GM23338 (cell line): ENCODE data around the gene ARHGEF16. TPM values are rescaled to one million over a fixed set of nuclear protein-coding genes. Genes with fewer than 3 reads are reported as not detected.

Source experiments
- ATAC-seq: fragments of 200-7000 bp; cut with Tn5 transposase; 3 replicates; pipeline ENCODE4 v1.9.1; 2020
- DNase-seq: peaks from one replicate; pipeline ENCODE4 v3.0.0-alpha.2; 2015; ENCODE audit warnings: low spot score
- H2AFZ ChIP-seq: fragments of 200-600 bp; sonication (generic); 2 replicates; pipeline ENCODE4 v1.8.0; 2016; ENCODE audit warnings: antibody characterized with exemption, mild to moderate bottlenecking, moderate library complexity
- H3F3A ChIP-seq: fragments of 200-600 bp; sonication (generic); replicated peaks from 2 replicates; pipeline ENCODE4 v1.8.0; 2017; ENCODE audit warnings: antibody characterized with exemption, mixed run types, low read depth
- H3K27ac ChIP-seq: fragments of 200-600 bp; sonication (generic); 2 replicates; pipeline ENCODE4 v1.6.1; 2016; ENCODE audit warnings: low read depth
- H3K27me3 ChIP-seq: fragments of 200-600 bp; sonication (generic); 2 replicates; pipeline ENCODE4 v1.8.0; 2016; ENCODE audit warnings: mild to moderate bottlenecking, mixed run types, moderate library complexity; ENCODE audit not compliant: insufficient read depth
- H3K36me3 ChIP-seq: fragments of 200-600 bp; sonication (generic); 2 replicates; pipeline ENCODE4 v1.8.0; 2016; ENCODE audit warnings: mild to moderate bottlenecking; ENCODE audit not compliant: insufficient read depth
- H3K4me1 ChIP-seq: fragments of 200-600 bp; sonication (generic); 2 replicates; pipeline ENCODE4 v1.8.0; 2016; ENCODE audit warnings: mild to moderate bottlenecking, moderate library complexity; ENCODE audit not compliant: insufficient read depth
- H3K4me2 ChIP-seq: fragments of 200-600 bp; sonication (generic); 2 replicates; pipeline ENCODE4 v1.7.1; 2017; ENCODE audit warnings: mixed run types
- H3K4me3 ChIP-seq: fragments of 200-600 bp; sonication (generic); 2 replicates; pipeline ENCODE4 v1.6.1; 2016; ENCODE audit warnings: mixed run types
- H3K79me2 ChIP-seq: fragments of 200-600 bp; sonication (generic); replicated peaks from 2 replicates; pipeline ENCODE4 v1.8.0; 2017; ENCODE audit warnings: mild to moderate bottlenecking; ENCODE audit not compliant: insufficient read depth
- H3K9me2 ChIP-seq: fragments of 200-600 bp; sonication (generic); 2 replicates; pipeline ENCODE4 v1.8.0; 2017; ENCODE audit not compliant: insufficient read depth
- H4K20me1 ChIP-seq: fragments of 200-600 bp; sonication (generic); replicated peaks from 2 replicates; pipeline ENCODE4 v1.8.0; 2017; ENCODE audit warnings: mild to moderate bottlenecking; ENCODE audit not compliant: insufficient read depth
- H3K27ac Mint-ChIP-seq: 2 replicates; pipeline ENCODE4 v1.8.0; 2020; ENCODE audit warnings: inconsistent platforms, mild to moderate bottlenecking, moderate library complexity, mixed read lengths
- H3K27me3 Mint-ChIP-seq: 3 replicates; pipeline ENCODE4 v1.8.0; 2022; ENCODE audit warnings: low read depth, mild to moderate bottlenecking, moderate library complexity, mixed read lengths, inconsistent platforms; ENCODE audit not compliant: insufficient read depth, poor library complexity
- H3K36me3 Mint-ChIP-seq: 3 replicates; pipeline ENCODE4 v1.8.0; 2021; ENCODE audit warnings: low read depth, mild to moderate bottlenecking, inconsistent platforms, moderate library complexity, mixed read lengths
- H3K4me1 Mint-ChIP-seq: 3 replicates; pipeline ENCODE4 v1.8.0; 2020; ENCODE audit warnings: mild to moderate bottlenecking, inconsistent platforms, mixed read lengths
- H3K4me3 Mint-ChIP-seq: 3 replicates; pipeline ENCODE4 v1.8.0; 2021; ENCODE audit warnings: moderate library complexity, mild to moderate bottlenecking, inconsistent platforms, mixed read lengths
- H3K9me3 Mint-ChIP-seq: 3 replicates; pipeline ENCODE4 v1.8.0; 2020; ENCODE audit warnings: moderate library complexity, mild to moderate bottlenecking, inconsistent platforms, mixed read lengths
- CREB1 ChIP-seq: fragments of 250-450 bp; sonication (Bioruptor Pico); IDR thresholded peaks from 2 replicates; pipeline ENCODE4 v1.5.0; 2020; ENCODE audit warnings: low read depth, mild to moderate bottlenecking, moderate library complexity
- CTCF ChIP-seq, 2 experiments: fragments of 200-600 bp in 1 of 2; sonication (generic) in 1 of 2; conservative IDR thresholded peaks; 2 replicates each; pipeline versions ENCODE4 v1.5.1 to v1.6.1; 2016 to 2017; ENCODE audit warnings: antibody characterized with exemption in 2 of 2, low read depth in 2 of 2, mild to moderate bottlenecking in 2 of 2, moderate library complexity in 1 of 2
- EZH2phosphoT487 ChIP-seq: fragments of 200-600 bp; sonication (generic); IDR thresholded peaks from one replicate; pipeline ENCODE4 v1.8.1; 2018; ENCODE audit warnings: antibody characterized with exemption; ENCODE audit not compliant: unreplicated experiment
- JUNB ChIP-seq: IDR thresholded peaks from one replicate; pipeline ENCODE4 v1.6.1; 2016; ENCODE audit warnings: antibody characterized with exemption; ENCODE audit not compliant: unreplicated experiment
- NANOG ChIP-seq: IDR thresholded peaks from 2 replicates; pipeline ENCODE4 v1.6.1; 2016; ENCODE audit warnings: antibody characterized with exemption, borderline replicate concordance
- POLR2AphosphoS5 ChIP-seq: IDR thresholded peaks from 2 replicates; pipeline ENCODE4 v1.6.1; 2016; ENCODE audit warnings: antibody characterized with exemption, low read depth
- STAT1 ChIP-seq: IDR thresholded peaks from one replicate; pipeline ENCODE4 v1.6.1; 2016; ENCODE audit warnings: antibody characterized with exemption; ENCODE audit not compliant: unreplicated experiment
- ZNF331 ChIP-seq: fragments of 250-450 bp; sonication (Bioruptor Pico); IDR thresholded peaks from 2 replicates; pipeline ENCODE4 v1.5.0; 2020; ENCODE audit warnings: low read depth, mild to moderate bottlenecking, moderate library complexity
- ZNF462 ChIP-seq: fragments of 250-450 bp; sonication (Bioruptor Pico); IDR thresholded peaks from 2 replicates; pipeline ENCODE4 v1.5.0; 2020; ENCODE audit warnings: mild to moderate bottlenecking, moderate library complexity
- polyA plus RNA-seq: library from polyadenylated mRNA; unstranded; fragments of >200 nt; fragmentation: Nextera tagmentation; extraction: Ambion mirVana; gene quantifications from 2 replicates; pipeline ENCODE4 v1.2.1, GENCODE V29; 2016
- total RNA-seq: library from RNA; depleted of rRNA; stranded (reverse); fragments of >200 nt; shearing (Covaris generic); gene quantifications from 2 replicates; pipeline ENCODE4 v1.2.3, GENCODE V29; 2014

The ARHGEF16 gene
- total and polyA plus RNA-seq, 2 experiments from 2014 or later, result 12.2 to 29.3 TPM

- no peaks in the 10 kb centered on the region for H4K20me1 ChIP-seq
- no peak overlapping the region for H2AFZ ChIP-seq
- H3K27me3 Mint-ChIP-seq, result peaks cover 4% of the 10 kb centered on the region
- H3K27me3 ChIP-seq, result no peaks in the 10 kb centered on the region
- H3K27ac ChIP-seq, result no peak overlapping the region
- H3K4me1 Mint-ChIP-seq, result no peaks in the 10 kb centered on the region
- DNase-seq, result no peak
- no peaks in the 10 kb centered on the region for H3K36me3 ChIP-seq
- H3F3A ChIP-seq, result no peaks in the 10 kb centered on the region
- H3K79me2 ChIP-seq, result no peaks in the 10 kb centered on the region
- H3K4me3 Mint-ChIP-seq, result no peak overlapping the region
- H3K27ac Mint-ChIP-seq, result no peak overlapping the region
- TF ChIP-seq CTCF (conservative IDR thresholded peaks at IDR 0.05; ENCODE audit: low read depth in 2 of 2) (0 out of 4 replicates have a peak, but pooled peaks of 1 of the 2 experiments have one; percentile 10), NANOG (no peak), EZH2phosphoT487 (no peak)
- H3K4me2 ChIP-seq, result no peak overlapping the region
- peak; percentile 16; the same call in 1 of the 3 replicates for ATAC-seq
- peaks cover 14% of the 10 kb centered on the region for H3K9me3 Mint-ChIP-seq
- 0 out of 3 replicates have a peak, but pooled peaks cover 4% of the 10 kb centered on the region for H3K36me3 Mint-ChIP-seq
- H3K4me3 ChIP-seq, result no peak overlapping the region
- no peaks in the 10 kb centered on the region for H3K9me2 ChIP-seq
- no peaks in the 10 kb centered on the region for H3K4me1 ChIP-seq
These were observed 40.3 kb upstream of the ARHGEF16 start for GRCh38 chr1:3413975-3414710.

- Histone ChIP-seq H2AFZ (no peak overlapping the region), H3K79me2 (no peaks in the 10 kb centered on the region), H3K36me3 (no peaks in the 10 kb centered on the region), H3K4me3 (no peak overlapping the region), H3K4me1 (no peaks in the 10 kb centered on the region), H4K20me1 (no peaks in the 10 kb centered on the region), H3K4me2 (no peak overlapping the region), H3F3A (no peaks in the 10 kb centered on the region), H3K27ac (no peak overlapping the region), H3K9me2 (no peaks in the 10 kb centered on the region), H3K27me3 (no peaks in the 10 kb centered on the region)
- no peak for DNase-seq
- Mint-ChIP-seq H3K36me3 (0 out of 3 replicates have a peak, but pooled peaks cover 4% of the 10 kb centered on the region), H3K27ac (no peak overlapping the region), H3K27me3 (peaks cover 6% of the 10 kb centered on the region), H3K9me3 (peaks cover 14% of the 10 kb centered on the region), H3K4me3 (no peak overlapping the region), H3K4me1 (no peaks in the 10 kb centered on the region; the same call in 2 of the 3 replicates)
- ATAC-seq, result no peak
- no peak for TF ChIP-seq ZNF462 (CRISPR knock-in tag)
- TF ChIP-seq STAT1, result no peak
- no peak for TF ChIP-seq CREB1
- TF ChIP-seq POLR2AphosphoS5, result no peak
- no peak for TF ChIP-seq JUNB
- no peak for TF ChIP-seq ZNF331 (CRISPR knock-in tag)
- TF ChIP-seq CTCF (conservative IDR thresholded peaks at IDR 0.05; ENCODE audit: low read depth in 2 of 2), result no peak
These were observed 39.0 kb upstream of the ARHGEF16 start for GRCh38 chr1:3415260-3416090.
